HEK293 (cell line): Measurements from ENCODE around the gene HOXC11.

Experiments used
- CTCF ChIA-PET: fragments of 350-600 bp; formaldehyde crosslinking; extraction: SDS; loops from one replicate; lab custom pipeline; 2021; ENCODE audit warnings: antibody characterized with exemption; lab: Yijun Ruan, JAX
- POLR2A ChIA-PET: fragments of 300-600 bp; formaldehyde crosslinking; extraction: SDS; loops from one replicate; lab custom pipeline; 2020; ENCODE audit warnings: antibody characterized with exemption, inconsistent platforms; lab: Yijun Ruan, JAX
- H3K27ac ChIP-seq: fragments of 200-500 bp; sonication (Bioruptor generic); 2 replicates; pipeline ENCODE4 v1.5.1; 2014; ENCODE audit warnings: low read depth, low read length, control low read depth, inconsistent platforms; ENCODE audit errors: extremely low read depth
- H3K36me3 ChIP-seq, 2 experiments: fragments of 200-500 bp in 1 of 2; sonication (Bioruptor generic) in 1 of 2; 1 replicate in 1 of 2; 2 replicates in 1 of 2; pipeline ENCODE4 v1.5.1; 2014 to 2017; ENCODE audit warnings: inconsistent platforms in 2 of 2, low read length in 2 of 2; ENCODE audit not compliant: control insufficient read depth in 2 of 2, insufficient read depth in 1 of 2
- H3K4me1 ChIP-seq: fragments of 200-500 bp; sonication (Bioruptor generic); 2 replicates; pipeline ENCODE4 v1.5.1; 2014; ENCODE audit warnings: mild to moderate bottlenecking, low read length, inconsistent platforms; ENCODE audit not compliant: control insufficient read depth, insufficient read depth
- H3K4me3 ChIP-seq: 2 replicates; pipeline ENCODE4 v1.5.1; 2011; ENCODE audit warnings: low read depth, mild to moderate bottlenecking, control low read depth, low read length, moderate library complexity
- H3K9me3 ChIP-seq: fragments of 200-500 bp; sonication (Bioruptor generic); 2 replicates; pipeline ENCODE4 v1.5.1; 2014; ENCODE audit warnings: low read depth, low read length, inconsistent platforms; ENCODE audit not compliant: control insufficient read depth, insufficient read depth
- EGR2 ChIP-seq: fragments of 450-650 bp; formaldehyde crosslinking; IDR thresholded peaks from 2 replicates; pipeline ENCODE4 v1.5.1; 2016; ENCODE audit warnings: low read depth, missing biosample characterization, missing genetic modification characterization
- OSR2 ChIP-seq: fragments of 450-650 bp; formaldehyde crosslinking; IDR thresholded peaks from 2 replicates; pipeline ENCODE4 v1.5.1; 2016; ENCODE audit warnings: missing biosample characterization, missing genetic modification characterization
- OVOL3 ChIP-seq: fragments of 450-650 bp; formaldehyde crosslinking; IDR thresholded peaks from 2 replicates; pipeline ENCODE4 v1.5.1; 2016; ENCODE audit warnings: missing biosample characterization, missing genetic modification characterization
- PRDM1 ChIP-seq: fragments of 450-650 bp; formaldehyde crosslinking; IDR thresholded peaks from 2 replicates; pipeline ENCODE4; 2016; ENCODE audit warnings: missing biosample characterization, missing genetic modification characterization
- SP7 ChIP-seq: fragments of 450-650 bp; formaldehyde crosslinking; IDR thresholded peaks from 2 replicates; pipeline ENCODE4 v1.5.1; 2016; ENCODE audit warnings: missing biosample characterization, missing genetic modification characterization
- TRIM28 ChIP-seq: IDR thresholded peaks from 2 replicates; pipeline ENCODE4 v1.6.1; 2011; ENCODE audit warnings: low read length, control low read depth, borderline replicate concordance
- ZBTB48 ChIP-seq: fragments of 450-650 bp; formaldehyde crosslinking; IDR thresholded peaks from 2 replicates; pipeline ENCODE4 v1.5.1; 2016; ENCODE audit warnings: missing biosample characterization, missing genetic modification characterization
- ZFHX2 ChIP-seq: fragments of 450-650 bp; formaldehyde crosslinking; conservative IDR thresholded peaks from 2 replicates; pipeline ENCODE4 v1.5.1; 2016; ENCODE audit warnings: missing biosample characterization, missing genetic modification characterization
- ZNF354C ChIP-seq: fragments of 450-650 bp; formaldehyde crosslinking; IDR thresholded peaks from 2 replicates; pipeline ENCODE4 v1.5.1; 2016; ENCODE audit warnings: missing biosample characterization, missing genetic modification characterization, low read depth, borderline replicate concordance
- ZNF529 ChIP-seq: fragments of 450-650 bp; formaldehyde crosslinking; IDR thresholded peaks from 2 replicates; pipeline ENCODE4 v1.5.1; 2017; ENCODE audit warnings: missing genetic modification characterization, missing biosample characterization; ENCODE audit not compliant: insufficient replicate concordance
- ZNF701 ChIP-seq: fragments of 450-650 bp; formaldehyde crosslinking; IDR thresholded peaks from 2 replicates; pipeline ENCODE4 v1.5.1; 2016; ENCODE audit warnings: missing biosample characterization, missing genetic modification characterization
- ZNF777 ChIP-seq: fragments of 450-650 bp; formaldehyde crosslinking; IDR thresholded peaks from 2 replicates; pipeline ENCODE4 v1.5.1; 2017; ENCODE audit warnings: missing biosample characterization, missing genetic modification characterization, borderline replicate concordance
- ZNF837 ChIP-seq: fragments of 450-650 bp; formaldehyde crosslinking; IDR thresholded peaks from 2 replicates; pipeline ENCODE4 v1.5.1; 2016; ENCODE audit warnings: missing biosample characterization, missing genetic modification characterization
- ZSCAN4 ChIP-seq: fragments of 450-650 bp; formaldehyde crosslinking; IDR thresholded peaks from 2 replicates; pipeline ENCODE4 v1.5.1; 2017; ENCODE audit warnings: missing biosample characterization, missing genetic modification characterization
- TF ChIP-seq, protein P1 (sequence below): fragments of 450-650 bp; formaldehyde crosslinking; IDR thresholded peaks from 2 replicates; pipeline ENCODE4 v1.5.1; 2017; ENCODE audit warnings: missing biosample characterization, missing genetic modification characterization

The HOXC11 gene

DNA sequence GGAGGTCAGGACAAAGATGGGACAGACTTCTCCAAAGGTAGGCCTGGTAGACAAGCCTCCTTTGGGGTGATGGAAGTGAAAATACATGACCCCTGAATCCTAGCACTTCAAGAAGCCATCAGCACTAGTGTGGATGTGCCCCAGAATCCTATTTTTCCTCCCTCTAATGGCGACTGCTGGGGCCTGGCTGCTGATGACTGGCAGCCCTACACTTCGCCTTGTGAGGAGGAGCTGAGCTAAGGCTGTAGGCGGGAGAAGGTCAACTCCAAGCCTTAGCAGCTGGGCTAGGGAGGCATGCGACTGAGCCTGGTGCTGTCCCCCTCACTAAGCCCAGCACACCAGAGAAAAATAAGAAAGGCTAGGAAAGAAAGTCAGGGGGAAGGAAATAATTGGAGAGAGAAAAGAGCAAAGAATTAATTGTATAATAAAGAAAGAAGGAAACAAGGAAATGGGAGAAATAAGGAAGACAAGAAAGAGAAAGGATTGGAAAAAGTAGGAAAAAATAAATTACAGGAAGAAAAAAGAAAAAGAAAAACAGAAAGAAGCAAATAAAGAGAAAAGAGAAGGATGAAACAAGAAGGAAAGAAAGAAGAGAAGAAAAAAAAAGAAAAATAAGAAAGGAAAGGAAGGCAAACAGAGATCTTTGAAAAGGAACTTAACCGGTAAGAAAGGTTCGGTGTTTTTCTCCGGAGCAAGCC is 7.3 kb downstream of the HOXC11 start (continued):
- TF ChIP-seq ZNF354C (tag by site-specific recombination) = no peak
- TF ChIP-seq EGR2 (tag by site-specific recombination) = peak; percentile 49; the same call in 1 of the 2 replicates
- TF ChIP-seq ZNF529 = no peak
- no peak for TF ChIP-seq SP7 (tag by site-specific recombination)
- TF ChIP-seq OVOL3 (tag by site-specific recombination) = no peak
- TF ChIP-seq ZSCAN4 = 0 out of 2 replicates have a peak, but pooled peaks have one; percentile 14
- no peak for TF ChIP-seq TRIM28
- no peak for TF ChIP-seq ZNF837 (tag by site-specific recombination)
- TF ChIP-seq, all 188 proteins: peak for 12

DNA sequence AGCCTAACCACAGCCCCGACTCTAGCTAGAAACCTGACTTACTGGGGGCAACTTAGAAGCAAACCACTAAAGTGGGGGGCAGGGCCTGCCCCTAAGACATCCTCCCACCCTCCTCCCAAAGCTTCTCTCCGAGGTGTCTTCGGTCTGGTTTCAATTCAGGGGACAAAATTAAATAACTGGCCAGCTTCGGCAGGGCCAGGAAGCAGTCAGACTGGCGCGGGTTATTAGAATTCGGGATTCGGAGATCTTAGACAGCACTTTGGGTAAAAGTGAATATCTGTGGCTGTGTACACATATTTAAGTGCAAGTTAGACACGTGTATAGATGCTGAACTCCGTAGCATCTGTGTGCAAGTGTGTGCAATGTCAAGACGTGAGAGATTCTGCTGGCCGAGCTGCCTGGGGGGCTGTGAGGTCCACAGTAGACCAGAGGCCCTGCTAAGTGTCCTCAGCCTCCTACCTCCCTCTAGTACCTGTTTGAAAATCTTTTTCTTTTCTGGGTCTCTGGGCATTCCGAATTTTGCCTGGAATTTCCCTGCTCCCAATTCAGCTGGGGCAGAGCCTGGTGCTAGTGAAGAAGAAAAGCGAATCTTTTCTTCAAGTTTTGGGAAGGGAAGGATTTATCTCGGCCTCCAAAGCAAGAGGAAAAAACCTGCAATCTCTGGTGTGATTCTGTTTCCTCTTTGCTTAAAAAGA is 8.0 kb downstream of the HOXC11 start:
- peaks cover 37% of the 10 kb centered on the region for H3K4me1 ChIP-seq
- ChIA-PET CTCF (interaction anchor here (0.8 to 1.4 kb wide), 2 partner anchors 28 to 234 kb away, joined by 3 read pairs; partner anchors contain the start of gene HOXC8), POLR2A (no interaction called here)
- TF ChIP-seq PRDM1 (tag by site-specific recombination) = 0 out of 2 replicates have a peak, but pooled peaks have one; percentile 13
- no peak for TF ChIP-seq ZFHX2
- no peak overlapping the region for H3K27ac ChIP-seq
- no peaks in the 10 kb centered on the region for H3K36me3 ChIP-seq
- H3K4me3 ChIP-seq = no peak overlapping the region
- no peaks in the 10 kb centered on the region for H3K9me3 ChIP-seq

DNA sequence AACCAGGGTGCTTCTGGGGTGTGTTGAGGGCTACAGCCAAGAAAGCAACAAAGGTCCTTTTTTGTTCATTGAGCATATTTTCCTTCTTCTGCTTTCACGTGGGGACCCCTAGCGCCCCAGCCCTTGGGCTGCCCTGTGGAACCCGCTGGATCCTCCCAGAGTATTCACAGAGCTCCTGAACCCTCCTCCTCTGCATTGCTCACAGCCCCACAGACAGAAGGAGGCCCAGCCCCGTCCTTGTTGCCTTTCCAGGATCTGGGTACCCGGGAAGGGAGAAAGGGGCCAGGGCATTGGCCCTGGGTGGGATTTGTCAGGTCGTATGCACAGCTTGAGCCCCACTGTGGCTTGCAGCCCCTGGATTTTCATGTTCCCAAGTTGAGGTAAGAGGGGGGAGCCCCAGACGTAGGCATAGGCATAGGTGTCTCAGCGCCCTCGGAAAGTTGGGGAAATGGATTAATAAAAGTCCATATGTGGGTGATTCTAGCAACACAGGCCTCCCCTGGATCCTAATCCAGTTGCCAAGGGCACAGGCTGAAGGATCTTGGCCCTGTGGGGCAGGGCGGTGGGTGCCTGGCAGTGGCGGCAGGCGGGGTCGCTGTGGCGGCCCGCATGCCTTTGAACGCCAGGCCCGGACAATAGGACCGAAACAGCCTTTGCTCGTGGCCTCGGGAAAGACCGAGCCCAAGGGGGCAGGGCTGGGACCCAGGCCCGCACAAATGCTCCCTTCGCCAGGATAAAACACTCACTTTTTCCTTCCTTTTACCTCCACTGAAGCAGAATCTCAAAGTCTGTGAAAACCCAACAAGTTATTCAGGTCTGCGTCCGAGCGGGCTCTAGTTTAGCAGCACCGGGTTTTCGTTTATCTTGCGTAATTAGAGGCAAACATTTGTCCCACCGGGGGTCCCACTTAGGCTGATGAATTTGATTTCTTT is 9.0 kb downstream of the HOXC11 start:
- no peaks in the 10 kb centered on the region for H3K9me3 ChIP-seq
- H3K36me3 ChIP-seq = no peaks in the 10 kb centered on the region
- H3K4me3 ChIP-seq = no peak overlapping the region
- H3K27ac ChIP-seq = 0 out of 2 replicates have a peak overlapping the region, but pooled peaks have one; percentile 17
- peaks cover 28% of the 10 kb centered on the region for H3K4me1 ChIP-seq
- ChIA-PET POLR2A (no interaction called here), CTCF (interaction anchor here (1.4 kb wide), 1 partner anchor 233 kb away, joined by 3 read pairs; no protein-coding TSS in a partner anchor)
- TF ChIP-seq ZNF777 = no peak
- TF ChIP-seq, protein P1, sequence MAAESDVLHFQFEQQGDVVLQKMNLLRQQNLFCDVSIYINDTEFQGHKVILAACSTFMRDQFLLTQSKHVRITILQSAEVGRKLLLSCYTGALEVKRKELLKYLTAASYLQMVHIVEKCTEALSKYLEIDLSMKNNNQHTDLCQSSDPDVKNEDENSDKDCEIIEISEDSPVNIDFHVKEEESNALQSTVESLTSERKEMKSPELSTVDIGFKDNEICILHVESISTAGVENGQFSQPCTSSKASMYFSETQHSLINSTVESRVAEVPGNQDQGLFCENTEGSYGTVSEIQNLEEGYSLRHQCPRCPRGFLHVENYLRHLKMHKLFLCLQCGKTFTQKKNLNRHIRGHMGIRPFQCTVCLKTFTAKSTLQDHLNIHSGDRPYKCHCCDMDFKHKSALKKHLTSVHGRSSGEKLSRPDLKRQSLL (tag by site-specific recombination) = 0 out of 2 replicates have a peak, but pooled peaks have one; percentile 23

- ChIA-PET CTCF (no interaction called here), POLR2A (no interaction called here)
- Histone ChIP-seq H3K27ac (no peak overlapping the region), H3K36me3 (no peaks in the 10 kb centered on the region), H3K9me3 (no peaks in the 10 kb centered on the region), H3K4me1 (peaks cover 23% of the 10 kb centered on the region), H3K4me3 (no peak overlapping the region)
- no peak for TF ChIP-seq ZBTB48 (tag by site-specific recombination)
- no peak for TF ChIP-seq ZNF701 (tag by site-specific recombination)
- TF ChIP-seq OSR2 (tag by site-specific recombination) = no peak
Observed at GRCh38 chr12:53982648-53983567, 10.0 kb downstream of the HOXC11 start.
